ENCODE results near the gene CLEC7A.

GRCh38 chr12:10160617-10161385, 30.8 kb upstream of the CLEC7A start:
- TF ChIP-seq CTCF (IDR thresholded peaks at IDR 0.05) (no peak), TCF7L2 (IDR thresholded peaks at IDR 0.05; ENCODE audit: low read depth, low read length) (no peak)

Measured in Panc1 (cell line).